Endodermal cell (in vitro differentiated cells): Measurements from ENCODE around the gene ICAM2. TPM values are rescaled to one million over a fixed set of nuclear protein-coding genes. Genes with fewer than 3 reads are reported as not detected.

Source experiments
- DNase-seq: peaks from one replicate; pipeline ENCODE4 v3.0.0-alpha.2; 2017
- H3K27ac ChIP-seq: 2 replicates; pipeline ENCODE4 v1.5.1; 2013; ENCODE audit warnings: mild to moderate bottlenecking, low read depth, low read length, moderate library complexity
- H3K27me3 ChIP-seq: 2 replicates; pipeline ENCODE4 v1.6.1; 2013; ENCODE audit warnings: mild to moderate bottlenecking, low read length, moderate library complexity; ENCODE audit not compliant: insufficient read depth, control insufficient read depth, poor library complexity, severe bottlenecking
- H3K36me3 ChIP-seq: 2 replicates; pipeline ENCODE4 v1.7.0; 2013; ENCODE audit warnings: mild to moderate bottlenecking, low read length, moderate library complexity; ENCODE audit not compliant: control insufficient read depth, insufficient read depth
- H3K4me1 ChIP-seq: one replicate; pipeline ENCODE4 v1.7.0; 2013; ENCODE audit warnings: low read length; ENCODE audit not compliant: control insufficient read depth, insufficient read depth
- H3K4me3 ChIP-seq: 2 replicates; pipeline ENCODE4 v1.5.1; 2013; ENCODE audit warnings: mild to moderate bottlenecking, low read length, moderate library complexity
- H3K9ac ChIP-seq: 2 replicates; pipeline ENCODE4 v1.6.1; 2013; ENCODE audit warnings: mild to moderate bottlenecking, low read length, moderate library complexity; ENCODE audit not compliant: poor library complexity, severe bottlenecking; ENCODE audit errors: extremely low read depth
- H3K9me3 ChIP-seq: 2 replicates; pipeline ENCODE4 v1.6.1; 2013; ENCODE audit warnings: mild to moderate bottlenecking, low read length, moderate library complexity; ENCODE audit not compliant: control insufficient read depth
- H3K27ac Mint-ChIP-seq: 2 replicates; pipeline ENCODE4 v1.8.0; 2020; ENCODE audit warnings: mixed read lengths
- H3K27me3 Mint-ChIP-seq: 2 replicates; pipeline ENCODE4 v1.8.0; 2021; ENCODE audit warnings: mild to moderate bottlenecking, mixed read lengths; ENCODE audit not compliant: insufficient read depth
- H3K36me3 Mint-ChIP-seq: 2 replicates; pipeline ENCODE4 v1.8.0; 2020; ENCODE audit warnings: low read depth, mixed read lengths
- H3K4me1 Mint-ChIP-seq: 2 replicates; pipeline ENCODE4 v1.8.0; 2020; ENCODE audit warnings: mixed read lengths
- H3K4me3 Mint-ChIP-seq: 2 replicates; pipeline ENCODE4 v1.8.0; 2020; ENCODE audit warnings: mild to moderate bottlenecking, moderate library complexity, mixed read lengths
- H3K9me3 Mint-ChIP-seq: 2 replicates; pipeline ENCODE4 v1.8.0; 2020; ENCODE audit warnings: mild to moderate bottlenecking, mixed read lengths
- WGBS, 2 experiments: methylation state at CpG; one replicate each; pipeline versions ENCODE4 v1.1.5 to v1.1.7; 2013; ENCODE audit warnings: missing lambda C conversion rate in 2 of 2, mixed read lengths in 1 of 2; ENCODE audit not compliant: insufficient coverage in 1 of 2, insufficient read length in 1 of 2; 5-methylcytosine and 5-hydroxymethylcytosine counted together
- total RNA-seq, 2 donors: library from RNA; stranded (reverse); fragmentation: NEBNext Ultra II Directional in 1 of 2; extraction: Animal tissue kit (Norgen Biotek cat#: 25700) in 1 of 2; gene quantifications; 2 replicates in 1 of 2; 3 replicates in 1 of 2; pipeline ENCODE4 v1.2.1, GENCODE V29; 2021
- TF ChIP-seq, protein P1 (sequence below): fragments of 200-600 bp; sonication (generic); conservative IDR thresholded peaks from 2 replicates; pipeline ENCODE4 v1.5.0; 2021; ENCODE audit warnings: antibody characterized with exemption, mild to moderate bottlenecking

The ICAM2 gene
- total RNA-seq, 2 donors from 2014 or later = 0.75 TPM; not detected in 1

- H3K4me3 ChIP-seq = no peak overlapping the region
- Mint-ChIP-seq H3K27me3 (peaks cover 36% of the 10 kb centered on the region), H3K36me3 (peaks cover 1% of the 10 kb centered on the region), H3K27ac (no peak overlapping the region), H3K4me3 (no peak overlapping the region), H3K4me1 (peaks cover 14% of the 10 kb centered on the region), H3K9me3 (no peaks in the 10 kb centered on the region)
- peaks cover 5% of the 10 kb centered on the region for H3K4me1 ChIP-seq
- no peak overlapping the region for H3K9ac ChIP-seq
- H3K27me3 ChIP-seq = peaks cover 15% of the 10 kb centered on the region
- H3K27ac ChIP-seq = no peak overlapping the region
- H3K9me3 ChIP-seq = no peaks in the 10 kb centered on the region
- H3K36me3 ChIP-seq = no peaks in the 10 kb centered on the region
- 90 to 100% methylated on average over 2 to 4 of the region's 4 CpGs for WGBS, 2 experiments
- TF ChIP-seq, protein P1, sequence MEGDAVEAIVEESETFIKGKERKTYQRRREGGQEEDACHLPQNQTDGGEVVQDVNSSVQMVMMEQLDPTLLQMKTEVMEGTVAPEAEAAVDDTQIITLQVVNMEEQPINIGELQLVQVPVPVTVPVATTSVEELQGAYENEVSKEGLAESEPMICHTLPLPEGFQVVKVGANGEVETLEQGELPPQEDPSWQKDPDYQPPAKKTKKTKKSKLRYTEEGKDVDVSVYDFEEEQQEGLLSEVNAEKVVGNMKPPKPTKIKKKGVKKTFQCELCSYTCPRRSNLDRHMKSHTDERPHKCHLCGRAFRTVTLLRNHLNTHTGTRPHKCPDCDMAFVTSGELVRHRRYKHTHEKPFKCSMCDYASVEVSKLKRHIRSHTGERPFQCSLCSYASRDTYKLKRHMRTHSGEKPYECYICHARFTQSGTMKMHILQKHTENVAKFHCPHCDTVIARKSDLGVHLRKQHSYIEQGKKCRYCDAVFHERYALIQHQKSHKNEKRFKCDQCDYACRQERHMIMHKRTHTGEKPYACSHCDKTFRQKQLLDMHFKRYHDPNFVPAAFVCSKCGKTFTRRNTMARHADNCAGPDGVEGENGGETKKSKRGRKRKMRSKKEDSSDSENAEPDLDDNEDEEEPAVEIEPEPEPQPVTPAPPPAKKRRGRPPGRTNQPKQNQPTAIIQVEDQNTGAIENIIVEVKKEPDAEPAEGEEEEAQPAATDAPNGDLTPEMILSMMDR = no peak
- no peak for DNase-seq
Observed at GRCh38 chr17:63963123-63963522, 57.3 kb downstream of the ICAM2 start.

DNA sequence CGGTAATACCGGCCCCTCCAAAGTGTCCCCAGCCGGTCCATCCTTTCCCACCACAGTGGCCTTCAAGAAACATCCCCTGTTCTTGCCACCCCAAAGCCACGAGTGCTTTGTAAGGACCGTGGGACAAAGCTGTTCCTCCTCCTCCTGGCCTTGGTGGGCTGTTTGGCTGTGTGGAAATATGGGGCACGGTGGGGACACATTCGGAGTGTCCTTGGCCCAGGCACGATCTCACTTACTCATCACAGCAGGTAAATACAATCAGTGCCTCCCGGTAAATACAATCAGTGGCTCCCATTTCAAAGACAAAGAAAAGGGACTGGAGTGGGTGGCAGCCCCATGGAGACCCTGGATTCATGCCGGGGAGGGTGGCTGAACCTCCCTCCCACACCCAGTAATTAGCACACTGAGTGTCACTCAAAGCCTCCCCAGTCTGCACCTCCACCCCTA is 58.1 kb downstream of the ICAM2 start:
- H3K4me1 Mint-ChIP-seq = peaks cover 14% of the 10 kb centered on the region
- Histone ChIP-seq H3K9me3 (no peaks in the 10 kb centered on the region), H3K9ac (no peak overlapping the region), H3K27ac (no peak overlapping the region), H3K4me1 (peaks cover 5% of the 10 kb centered on the region), H3K36me3 (no peaks in the 10 kb centered on the region), H3K4me3 (no peak overlapping the region), H3K27me3 (peaks cover 15% of the 10 kb centered on the region)
- TF ChIP-seq, protein P1 = no peak
- H3K27me3 Mint-ChIP-seq = peaks cover 36% of the 10 kb centered on the region
- peaks cover 1% of the 10 kb centered on the region for H3K36me3 Mint-ChIP-seq
- 62 to 66% methylated on average over 6 to 10 of the region's 10 CpGs for WGBS, 2 experiments
- H3K27ac Mint-ChIP-seq = no peak overlapping the region
- no peaks in the 10 kb centered on the region for H3K9me3 Mint-ChIP-seq
- DNase-seq = no peak
- H3K4me3 Mint-ChIP-seq = peak overlapping the region; percentile 12

- whole genome bisulfite sequencing, 2 experiments = 18% methylated on average over 7 to 37 of the region's 37 CpGs
- H3K9me3 Mint-ChIP-seq = no peaks in the 10 kb centered on the region
- peaks cover 15% of the 10 kb centered on the region for H3K27me3 ChIP-seq
- peak overlapping the region; percentile 22 for H3K9ac ChIP-seq
- H3K36me3 ChIP-seq = no peaks in the 10 kb centered on the region
- TF ChIP-seq, protein P1 = no peak
- H3K27ac ChIP-seq = no peak overlapping the region
- H3K4me1 ChIP-seq = peaks cover 5% of the 10 kb centered on the region
- H3K27ac Mint-ChIP-seq = no peak overlapping the region
- peak; percentile 100 for DNase-seq
- H3K9me3 ChIP-seq = no peaks in the 10 kb centered on the region
- peaks cover 1% of the 10 kb centered on the region for H3K36me3 Mint-ChIP-seq
- H3K4me3 Mint-ChIP-seq = peak overlapping the region; percentile 54
- peaks cover 14% of the 10 kb centered on the region for H3K4me1 Mint-ChIP-seq
- peak overlapping the region; percentile 57 for H3K4me3 ChIP-seq
- peaks cover 36% of the 10 kb centered on the region for H3K27me3 Mint-ChIP-seq
Observed at GRCh38 chr17:63961355-63962212, 58.8 kb downstream of the ICAM2 start.
